Thyroid gland (tissue), 4 donors: Measurements from ENCODE around the gene HSPA6.
"Not testable (repeated sequence)": the region's sequence is repeated elsewhere in the genome, so short reads cannot be mapped to it uniquely, and the experiment has no call there.

ENCODE experiments used
- POLR2A ChIP-seq, 2 donors: fragments of 450-650 bp; IDR thresholded peaks; one replicate each; pipeline ENCODE4 v1.6.1; 2017; ENCODE audit warnings: antibody characterized with exemption in 2 of 2, mild to moderate bottlenecking in 2 of 2, moderate library complexity in 1 of 2
- TF ChIP-seq, protein P1 (sequence below), 6 experiments: fragments of 200-600 bp in 3 of 6; fragments of 450-650 bp in 3 of 6; sonication (generic) in 3 of 6; IDR thresholded peaks; one replicate each; pipeline ENCODE4 v1.5.1; 2016 to 2019; ENCODE audit warnings: antibody characterized with exemption in 6 of 6, mild to moderate bottlenecking in 2 of 6, inconsistent platforms in 1 of 6, moderate library complexity in 1 of 6

DNA sequence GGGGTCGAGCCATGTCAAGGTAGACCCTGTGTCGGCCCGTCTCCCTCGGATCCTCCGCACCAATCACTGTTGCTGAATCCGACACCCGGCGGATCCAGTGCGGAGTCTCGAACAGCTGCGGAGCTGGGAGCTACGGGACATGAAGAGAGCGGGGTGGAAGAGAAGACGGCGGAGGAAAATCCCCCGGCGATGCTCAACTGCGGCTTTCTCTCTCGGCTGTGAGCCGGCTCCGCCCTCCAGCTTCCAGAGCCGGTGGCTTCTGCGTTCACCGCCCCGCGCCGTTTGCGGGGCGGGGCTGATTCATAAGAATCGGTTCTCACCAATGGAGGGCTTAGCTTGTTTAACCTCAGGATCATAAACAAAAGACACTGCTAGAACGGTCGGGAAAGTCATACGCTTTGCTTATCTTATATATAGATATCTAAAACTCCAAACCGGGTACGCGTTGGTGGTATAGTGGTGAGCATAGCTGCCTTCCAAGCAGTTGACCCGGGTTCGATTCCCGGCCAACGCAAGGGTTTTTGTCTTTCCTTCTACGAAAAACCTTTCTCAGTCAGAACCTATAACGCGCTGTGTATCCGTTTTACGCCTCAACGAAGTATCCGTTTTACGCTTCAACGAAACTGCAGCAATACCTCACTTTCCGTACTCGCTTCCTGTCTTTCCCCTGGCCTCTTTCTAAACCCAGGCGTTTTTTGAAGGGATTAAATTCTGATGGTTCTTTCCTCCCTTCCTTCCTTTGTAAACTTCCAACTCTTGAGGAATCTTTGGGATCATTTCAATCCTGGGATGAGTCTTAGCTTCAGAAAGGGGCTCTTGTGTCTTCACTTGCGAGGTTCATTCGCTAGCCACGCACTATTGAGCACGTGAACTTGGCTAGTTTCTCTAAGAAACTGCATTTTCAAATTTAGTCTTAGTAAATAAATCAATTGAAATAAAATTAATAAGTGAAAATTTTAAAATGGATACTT is 6.6 kb downstream of the HSPA6 start:
- TF ChIP-seq POLR2A (IDR thresholded peaks at IDR 0.05): peak in 1 of 2 donors; percentile 48
- TF ChIP-seq, protein P1, sequence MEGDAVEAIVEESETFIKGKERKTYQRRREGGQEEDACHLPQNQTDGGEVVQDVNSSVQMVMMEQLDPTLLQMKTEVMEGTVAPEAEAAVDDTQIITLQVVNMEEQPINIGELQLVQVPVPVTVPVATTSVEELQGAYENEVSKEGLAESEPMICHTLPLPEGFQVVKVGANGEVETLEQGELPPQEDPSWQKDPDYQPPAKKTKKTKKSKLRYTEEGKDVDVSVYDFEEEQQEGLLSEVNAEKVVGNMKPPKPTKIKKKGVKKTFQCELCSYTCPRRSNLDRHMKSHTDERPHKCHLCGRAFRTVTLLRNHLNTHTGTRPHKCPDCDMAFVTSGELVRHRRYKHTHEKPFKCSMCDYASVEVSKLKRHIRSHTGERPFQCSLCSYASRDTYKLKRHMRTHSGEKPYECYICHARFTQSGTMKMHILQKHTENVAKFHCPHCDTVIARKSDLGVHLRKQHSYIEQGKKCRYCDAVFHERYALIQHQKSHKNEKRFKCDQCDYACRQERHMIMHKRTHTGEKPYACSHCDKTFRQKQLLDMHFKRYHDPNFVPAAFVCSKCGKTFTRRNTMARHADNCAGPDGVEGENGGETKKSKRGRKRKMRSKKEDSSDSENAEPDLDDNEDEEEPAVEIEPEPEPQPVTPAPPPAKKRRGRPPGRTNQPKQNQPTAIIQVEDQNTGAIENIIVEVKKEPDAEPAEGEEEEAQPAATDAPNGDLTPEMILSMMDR (IDR thresholded peaks at IDR 0.05): not testable (repeated sequence)
